Endometrium (tissue), 2 donors: ENCODE measurements around the gene ECI2.
A peak's percentile ranks its signal among the peaks of the same experiment; 100 is the strongest.

Experiments
- FAIRE-seq: peaks from 2 replicates; lab custom pipeline; 2012; peaks lifted over from hg19 to GRCh38; lab: Jason Lieb, UNC
- donor health status: control.
- donor health status: control.

The ECI2 gene

DNA sequence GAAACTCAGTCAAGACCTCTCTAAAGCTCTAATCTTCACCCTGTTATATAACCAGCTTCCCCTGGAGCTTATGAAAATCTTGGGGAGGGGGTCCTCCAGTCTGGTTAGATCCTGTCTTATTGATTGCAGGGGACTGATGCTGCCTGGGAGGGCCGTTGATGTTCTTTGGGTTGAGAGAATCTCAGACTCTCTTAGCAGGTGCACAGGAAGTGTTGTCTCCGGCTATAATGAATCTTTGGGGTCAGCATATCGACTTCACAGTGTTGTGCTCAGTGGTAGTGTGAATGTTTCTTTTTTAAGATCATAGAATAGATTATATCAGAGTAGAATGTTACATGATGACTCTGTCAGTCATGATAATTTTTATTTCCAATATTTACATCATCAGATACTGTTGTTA lies 2.8 kb upstream of the ECI2 start:
- no peak for FAIRE-seq

DNA sequence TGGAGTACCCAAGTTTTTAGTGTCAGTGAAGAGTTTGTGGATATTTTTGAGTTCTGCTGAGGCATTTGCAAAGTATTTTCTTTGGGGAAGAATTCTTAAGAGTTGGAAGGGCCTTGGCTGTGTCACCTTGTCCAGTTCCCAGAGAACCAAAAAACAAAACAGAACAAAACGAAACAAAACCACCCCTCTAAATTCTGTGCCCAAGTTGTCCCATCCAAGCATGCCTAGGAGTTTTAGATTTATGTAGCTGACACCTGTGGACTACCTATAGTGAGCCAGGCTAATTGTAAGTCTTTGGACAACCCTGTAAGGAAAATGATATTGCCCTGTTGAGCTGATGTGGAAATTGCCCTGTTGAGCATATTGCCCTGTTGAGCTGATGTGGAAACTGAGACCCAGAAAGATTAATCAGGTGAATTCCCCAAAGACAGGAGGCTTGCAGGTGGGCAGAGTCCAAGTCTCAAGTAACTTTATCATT lies 1.0 kb upstream of the ECI2 start:
- no peak for FAIRE-seq

GRCh38 chr6:4135665-4136353 lies 434 bp upstream of the ECI2 start:
- FAIRE-seq, result no peak

- FAIRE-seq, result no peak
Measured at GRCh38 chr6:4133941-4134838, 1.2 kb downstream of the ECI2 start.

DNA sequence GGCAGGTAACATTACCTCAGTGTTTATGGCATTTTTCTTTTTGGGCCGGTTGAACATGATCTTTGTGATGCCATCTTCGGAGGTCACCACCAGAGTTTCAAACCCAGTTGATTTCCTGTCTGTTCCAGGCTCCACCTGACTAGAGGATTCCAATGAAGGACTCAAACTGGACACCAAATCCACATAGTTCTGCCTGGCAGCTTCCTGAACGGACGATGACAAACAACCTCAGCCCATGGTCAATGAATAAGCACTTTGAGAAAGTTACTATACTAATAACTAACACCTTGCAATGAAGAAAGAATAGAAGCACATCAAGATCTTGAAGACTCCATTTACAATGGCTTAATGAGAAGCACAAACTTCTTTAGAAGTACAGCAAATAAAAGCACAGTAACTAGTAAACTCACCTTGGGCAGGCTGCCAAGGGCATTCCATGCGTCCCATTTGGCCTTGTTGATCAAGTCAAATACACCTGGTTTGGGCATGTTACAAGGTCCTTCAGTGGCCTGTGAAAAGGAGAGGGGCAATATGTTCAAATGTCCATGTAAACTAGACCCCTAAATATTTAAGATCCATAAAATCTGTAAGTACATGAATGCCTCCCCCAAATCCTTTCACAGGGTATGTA lies 4.9 kb downstream of the ECI2 start:
- FAIRE-seq, result no peak

DNA sequence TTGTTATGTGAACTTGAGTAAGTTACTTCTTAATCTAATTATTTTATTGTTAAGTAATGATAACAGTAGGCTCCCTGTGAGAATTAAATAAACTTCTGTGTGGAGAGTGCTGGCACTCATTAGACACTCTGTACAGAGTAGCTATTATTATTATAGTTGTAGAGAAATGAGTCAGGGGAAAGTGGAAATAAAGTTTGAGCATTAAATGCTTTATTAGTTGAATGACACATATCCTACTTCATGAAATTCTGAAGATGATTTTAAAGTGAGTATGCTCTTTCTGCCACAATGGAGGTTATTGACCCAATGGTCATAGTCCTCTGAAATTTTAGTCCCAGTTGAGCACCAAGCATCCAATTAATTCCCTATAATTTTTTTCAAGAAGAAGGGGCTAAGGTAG lies 5.9 kb downstream of the ECI2 start:
- FAIRE-seq, result no peak

DNA sequence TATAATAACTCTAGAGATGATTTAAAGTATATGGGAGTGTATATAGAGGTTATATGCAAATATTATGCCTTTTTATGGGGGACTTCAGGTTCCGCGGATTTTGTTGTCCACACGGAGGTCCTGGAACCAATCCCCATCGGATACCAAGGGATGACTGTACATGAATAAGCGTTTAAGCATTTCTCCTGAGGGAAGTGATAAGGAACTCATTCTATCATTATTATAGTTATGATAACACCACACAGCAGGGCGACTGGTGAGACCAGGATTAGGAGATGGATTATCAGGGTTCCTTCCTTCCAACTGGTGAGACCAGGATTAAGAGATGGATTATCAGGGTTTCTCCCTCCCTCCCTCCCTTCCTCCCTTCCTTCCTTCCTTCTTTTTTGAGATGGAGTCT lies 6.6 kb downstream of the ECI2 start:
- no peak for FAIRE-seq

DNA sequence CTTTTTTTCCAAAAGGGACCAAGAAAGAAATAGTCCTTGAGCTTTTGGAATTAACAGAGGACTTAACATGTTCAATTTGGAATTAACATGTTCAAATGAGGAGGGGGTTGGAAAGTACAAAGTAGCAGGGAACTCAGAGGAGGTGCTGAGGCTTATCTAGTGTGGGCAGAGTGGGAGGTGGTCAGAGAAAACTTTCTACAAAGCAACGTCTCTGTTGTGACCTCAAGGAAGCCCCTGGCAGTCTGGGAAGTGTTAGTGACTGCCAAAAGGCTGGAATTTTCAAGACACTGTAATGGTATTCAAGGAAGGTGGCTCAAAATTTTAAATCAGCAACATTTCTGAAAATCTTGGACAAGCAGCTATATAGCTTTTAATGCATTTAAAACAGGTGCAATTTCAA lies 7.3 kb downstream of the ECI2 start:
- no peak for FAIRE-seq

DNA sequence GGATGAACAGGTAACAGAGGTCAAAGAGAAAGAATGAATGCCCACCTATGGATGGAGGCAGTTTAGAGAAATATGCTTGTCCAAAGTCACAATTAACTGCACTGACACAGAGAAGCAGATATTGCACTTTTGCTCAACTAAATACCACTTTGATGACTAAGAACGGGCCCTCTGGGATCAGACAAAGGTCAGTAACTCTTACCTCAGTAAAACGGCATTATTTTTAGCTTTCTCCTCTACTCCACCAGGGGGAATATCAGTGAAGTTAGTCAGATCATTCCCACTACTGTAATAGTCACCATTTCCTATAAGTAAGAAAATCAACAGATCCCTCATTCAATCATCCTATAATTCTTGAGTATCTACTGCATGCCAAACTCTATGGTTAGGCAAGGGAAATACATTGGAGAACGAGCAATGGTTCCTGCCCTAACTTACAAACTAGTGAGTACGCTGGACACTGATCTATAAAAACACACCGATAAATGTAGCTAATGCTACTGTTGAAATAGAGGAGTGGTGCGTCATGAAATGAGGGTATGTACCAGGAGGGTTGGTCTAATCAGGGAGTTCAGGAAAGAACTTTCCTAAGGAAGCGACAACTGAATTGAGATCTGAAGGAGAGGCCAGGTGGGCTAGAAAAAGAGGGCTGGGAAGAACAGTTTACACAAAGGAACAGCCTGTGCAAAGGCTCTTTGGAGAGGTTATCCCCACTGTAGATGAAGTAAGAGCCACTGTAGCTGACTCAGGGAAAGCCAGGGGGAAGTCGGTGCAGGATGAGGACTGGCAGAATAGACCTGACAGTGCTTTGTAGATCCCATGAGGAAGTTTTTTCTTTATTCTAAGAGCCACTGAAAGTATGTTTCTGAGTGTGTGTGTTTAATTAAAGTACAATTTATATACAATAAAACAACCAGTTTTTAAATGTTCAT lies 9.2 kb downstream of the ECI2 start:
- FAIRE-seq, result no peak

DNA sequence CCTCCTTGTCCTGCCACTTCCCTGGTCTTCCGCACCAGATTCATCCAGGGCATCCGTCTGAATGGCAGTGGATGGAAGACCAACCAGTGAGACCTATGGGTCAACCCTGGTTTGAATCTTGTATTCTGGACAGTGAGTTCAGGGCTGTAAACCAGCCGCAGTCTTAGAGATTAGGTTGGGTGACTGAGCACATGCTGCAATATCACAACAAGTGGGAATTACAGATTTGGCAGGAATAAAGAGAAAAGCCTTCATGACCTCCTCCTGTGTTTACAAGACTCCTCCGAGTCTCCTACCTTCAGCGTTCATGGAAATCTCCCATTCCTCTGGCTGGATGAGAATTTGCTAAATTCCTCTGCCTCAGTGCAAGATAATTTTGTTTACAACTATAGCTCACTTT lies 9.9 kb downstream of the ECI2 start:
- no peak for FAIRE-seq

GRCh38 chr6:4124351-4124750 lies 11.0 kb downstream of the ECI2 start:
- no peak for FAIRE-seq

DNA sequence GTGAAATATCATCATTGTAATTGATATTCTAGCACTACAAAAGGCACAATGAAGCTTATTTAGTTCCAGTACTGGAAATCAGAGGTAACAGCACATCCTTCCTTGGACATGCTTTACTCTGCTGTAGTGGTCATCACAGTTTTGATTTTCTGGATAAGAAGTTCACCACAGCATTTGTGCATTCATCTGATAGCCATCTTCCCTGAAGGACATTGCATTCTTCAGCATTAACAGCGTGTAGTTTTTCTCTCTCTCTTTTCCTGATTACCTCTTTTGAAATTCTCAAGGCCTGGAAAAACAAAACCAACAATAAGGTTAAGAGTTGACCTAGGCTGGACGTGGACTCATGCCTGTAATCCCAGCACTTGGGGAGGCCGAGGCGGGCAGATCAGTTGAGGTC lies 19.6 kb downstream of the ECI2 start:
- FAIRE-seq, result no peak

GRCh38 chr6:4114123-4114522 lies 21.3 kb downstream of the ECI2 start:
- no peak for FAIRE-seq

DNA sequence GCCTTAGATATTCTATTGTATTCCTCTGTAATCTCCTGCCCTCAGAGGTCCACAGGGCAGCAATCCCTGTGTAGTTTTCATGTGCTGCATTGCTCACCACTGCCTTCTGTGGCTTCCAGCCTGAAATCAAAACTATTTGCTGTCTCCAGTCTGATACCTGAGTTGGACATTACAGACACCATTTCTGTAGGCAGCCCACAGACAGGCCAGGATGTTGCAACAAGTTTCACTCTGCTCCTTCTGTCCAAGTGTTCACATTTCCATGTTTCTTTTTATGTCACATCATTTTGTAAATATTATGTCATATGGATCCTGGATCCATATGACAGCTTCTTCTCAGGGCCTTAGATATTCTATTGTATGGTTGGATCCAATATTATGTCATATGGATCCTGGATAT lies 21.7 kb downstream of the ECI2 start:
- FAIRE-seq, result no peak

GRCh38 chr6:4112366-4112765 lies 23.0 kb downstream of the ECI2 start:
- no peak for FAIRE-seq

DNA sequence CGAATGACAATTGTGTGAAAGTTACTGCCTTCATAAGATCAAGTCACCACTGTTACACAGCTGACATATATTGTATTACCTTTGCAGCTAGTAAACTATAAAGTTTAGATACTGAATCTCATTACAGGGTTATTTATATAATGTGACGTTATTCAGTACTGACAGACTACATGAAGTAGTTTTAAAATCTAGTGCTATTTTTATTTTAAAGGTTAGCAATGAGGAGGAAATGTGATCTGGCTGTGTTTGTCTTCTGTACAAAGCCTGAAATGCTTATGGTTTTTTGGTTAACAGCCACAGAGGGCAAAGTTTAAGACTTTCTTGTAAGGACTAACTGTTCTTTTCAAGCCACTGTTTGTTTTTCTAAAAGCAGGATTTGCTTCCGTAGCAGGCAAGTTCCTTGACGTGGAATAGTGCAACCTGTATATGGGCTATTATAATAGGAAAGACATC lies 26.0 kb downstream of the ECI2 start:
- peak; percentile 29 for FAIRE-seq

DNA sequence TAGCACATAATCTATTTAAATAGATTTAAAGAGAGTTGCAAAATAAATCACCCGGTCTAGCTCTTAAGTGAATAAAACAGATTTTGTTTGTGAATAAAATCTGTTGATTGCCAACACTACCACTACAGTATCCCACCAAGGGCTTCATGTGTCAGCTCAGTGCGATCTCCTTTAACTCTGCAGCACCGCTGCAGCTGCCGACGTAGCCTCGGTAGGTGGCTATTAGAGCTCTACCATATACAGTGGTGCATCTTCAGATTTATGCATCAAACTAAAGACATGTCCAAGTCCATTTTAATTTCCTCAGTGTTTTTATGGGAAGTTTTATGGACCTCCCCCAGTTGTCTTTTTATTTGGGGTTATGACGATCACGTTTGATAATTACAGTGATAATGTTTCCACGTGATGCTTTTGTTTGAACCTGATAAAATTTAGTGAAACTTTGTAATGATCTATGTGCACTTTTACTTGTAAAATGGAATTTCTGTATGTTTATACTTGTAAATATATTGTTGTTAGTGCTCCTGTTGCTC lies 26.7 kb downstream of the ECI2 start:
- no peak for FAIRE-seq

GRCh38 chr6:4107873-4108272 lies 27.5 kb downstream of the ECI2 start:
- no peak for FAIRE-seq

DNA sequence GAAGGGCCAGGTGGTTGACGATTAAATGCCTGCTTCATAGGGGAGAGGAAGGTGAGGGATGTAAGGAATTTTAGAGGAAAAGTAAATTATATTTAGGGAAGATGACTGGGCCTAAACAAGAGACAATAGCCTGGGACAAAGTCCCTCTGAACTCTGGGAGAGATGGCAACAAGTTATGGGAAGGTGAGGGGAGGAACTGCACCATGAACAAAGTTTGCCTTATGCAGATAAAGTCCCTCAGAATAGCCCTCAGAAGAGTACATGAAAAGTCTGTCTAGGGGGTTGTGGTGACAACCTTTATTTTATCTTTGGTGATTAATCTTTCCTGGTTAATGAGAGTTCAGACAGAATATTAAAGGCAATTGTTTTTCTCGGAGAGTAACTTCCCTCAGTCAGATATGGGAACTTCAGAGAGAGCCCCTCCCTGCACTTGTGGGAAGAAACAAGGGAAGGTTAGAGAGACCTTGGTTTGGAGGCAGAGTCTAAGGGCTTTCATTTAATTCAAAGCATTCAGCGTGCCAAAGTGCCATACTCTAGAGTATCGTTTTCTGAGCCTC lies 29.3 kb downstream of the ECI2 start:
- FAIRE-seq, result no peak

DNA sequence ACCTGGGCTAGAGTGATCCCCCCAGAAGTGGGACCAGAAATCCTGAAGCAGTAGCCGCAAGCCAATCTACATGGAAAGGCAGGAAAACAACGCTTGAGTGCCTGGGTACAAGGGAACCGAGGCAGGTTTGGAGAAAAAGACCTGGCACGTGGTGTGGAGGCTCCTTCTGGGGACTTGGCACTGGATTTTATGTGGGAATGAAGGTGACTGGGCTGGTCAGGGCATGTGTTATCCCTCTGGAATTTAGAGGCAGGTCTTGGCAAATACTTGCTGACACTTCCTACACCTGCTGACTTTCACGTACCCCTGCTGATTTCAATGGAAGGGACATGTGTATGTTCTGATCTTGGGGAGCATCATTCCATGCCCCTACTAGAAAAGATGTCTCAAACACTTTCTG lies 31.4 kb downstream of the ECI2 start:
- no peak for FAIRE-seq

GRCh38 chr6:4102687-4103244 lies 32.6 kb downstream of the ECI2 start:
- no peak for FAIRE-seq
